ENCODE data around the gene ST8SIA4.

- TF ChIP-seq CTCF (IDR thresholded peaks at IDR 0.05) (no peak), POLR2A (IDR thresholded peaks at IDR 0.05) (no peak)
Measured at GRCh38 chr5:100913298-100913697, 10.2 kb upstream of the ST8SIA4 start.
